Loucy (cell line): ENCODE measurements around the gene AKAP13.

Source experiments
- H2AFZ ChIP-seq: fragments of 200-600 bp; sonication (generic); 2 replicates; pipeline ENCODE4 v1.6.0; 2016; ENCODE audit warnings: antibody characterized with exemption, mild to moderate bottlenecking, low read length, moderate library complexity
- H3F3A ChIP-seq: fragments of 200-600 bp; 2 replicates; pipeline ENCODE4 v1.6.0; 2016; ENCODE audit warnings: antibody characterized with exemption, low read depth, mild to moderate bottlenecking
- H3K27me3 ChIP-seq: fragments of 200-600 bp; sonication (generic); 2 replicates; pipeline ENCODE4 v1.6.1; 2014; ENCODE audit warnings: low read length, mild to moderate bottlenecking; ENCODE audit not compliant: insufficient read depth, poor library complexity, severe bottlenecking
- H3K36me3 ChIP-seq: fragments of 200-600 bp; sonication (generic); 2 replicates; pipeline ENCODE4 v1.6.1; 2016; ENCODE audit warnings: low read length; ENCODE audit not compliant: insufficient read depth
- H3K4me1 ChIP-seq: fragments of 200-600 bp; sonication (generic); 2 replicates; pipeline ENCODE4 v1.5.1; 2014; ENCODE audit warnings: low read length, mild to moderate bottlenecking; ENCODE audit not compliant: insufficient read depth, poor library complexity, severe bottlenecking
- H3K4me2 ChIP-seq: fragments of 200-600 bp; sonication (generic); 2 replicates; pipeline ENCODE4 v1.6.0; 2014; ENCODE audit warnings: antibody characterized with exemption, low read length, low read depth, mild to moderate bottlenecking; ENCODE audit not compliant: poor library complexity, severe bottlenecking
- H3K4me3 ChIP-seq: fragments of 200-600 bp; sonication (generic); 2 replicates; pipeline ENCODE4 v1.5.1; 2014; ENCODE audit warnings: low read length, mild to moderate bottlenecking, mixed read lengths; ENCODE audit not compliant: poor library complexity, severe bottlenecking
- H3K79me2 ChIP-seq: fragments of 200-600 bp; sonication (generic); 2 replicates; pipeline ENCODE4 v1.6.1; 2014; ENCODE audit warnings: low read length; ENCODE audit not compliant: insufficient read depth
- H3K9ac ChIP-seq: fragments of 200-600 bp; sonication (generic); 2 replicates; pipeline ENCODE4 v1.6.0; 2014; ENCODE audit warnings: mild to moderate bottlenecking, low read depth, low read length, moderate library complexity; ENCODE audit not compliant: poor library complexity, severe bottlenecking
- H3K9me2 ChIP-seq: fragments of 200-600 bp; sonication (generic); replicated peaks from 2 replicates; pipeline ENCODE4 v1.6.1; 2016; ENCODE audit warnings: low read depth, low read length, mixed read lengths
- H3K9me3 ChIP-seq: fragments of 200-600 bp; sonication (generic); 2 replicates; pipeline ENCODE4 v1.6.1; 2014; ENCODE audit warnings: mild to moderate bottlenecking, antibody characterized with exemption, low read length, low read depth; ENCODE audit not compliant: insufficient read depth
- H4K20me1 ChIP-seq: fragments of 200-600 bp; sonication (generic); 2 replicates; pipeline ENCODE4 v1.6.0; 2014; ENCODE audit warnings: antibody characterized with exemption, low read length, mild to moderate bottlenecking; ENCODE audit not compliant: insufficient read depth, poor library complexity, severe bottlenecking
- CTCF ChIP-seq: fragments of 200-600 bp; sonication (generic); conservative IDR thresholded peaks from 2 replicates; pipeline ENCODE4 v1.5.1; 2014; ENCODE audit warnings: mild to moderate bottlenecking, antibody characterized with exemption, low read length
- EZH2phosphoT487 ChIP-seq: fragments of 200-600 bp; IDR thresholded peaks from 2 replicates; pipeline ENCODE4 v1.6.1; 2018; ENCODE audit warnings: antibody characterized with exemption, mild to moderate bottlenecking, moderate library complexity, borderline replicate concordance

AKAP13 gene

GRCh38 chr15:85499371-85499887 lies 119.0 kb downstream of the AKAP13 start:
- H3F3A ChIP-seq, result no peaks in the 10 kb centered on the region
- H3K9ac ChIP-seq, result no peak overlapping the region
- TF ChIP-seq CTCF (no peak), EZH2phosphoT487 (no peak)
- peaks cover 13% of the 10 kb centered on the region for H3K4me1 ChIP-seq
- H3K9me3 ChIP-seq, result no peaks in the 10 kb centered on the region
- H3K79me2 ChIP-seq, result no peaks in the 10 kb centered on the region; the same call in 1 of the 2 replicates
- H3K9me2 ChIP-seq, result no peaks in the 10 kb centered on the region
- H3K4me3 ChIP-seq, result no peak overlapping the region
- no peaks in the 10 kb centered on the region for H3K36me3 ChIP-seq
- H2AFZ ChIP-seq, result no peak overlapping the region
- no peaks in the 10 kb centered on the region for H3K27me3 ChIP-seq
- no peak overlapping the region for H3K4me2 ChIP-seq
- H4K20me1 ChIP-seq, result no peaks in the 10 kb centered on the region

GRCh38 chr15:85500060-85500708 lies 119.8 kb downstream of the AKAP13 start:
- H3K9me2 ChIP-seq, result no peaks in the 10 kb centered on the region
- H3K27me3 ChIP-seq, result no peaks in the 10 kb centered on the region
- no peak overlapping the region for H2AFZ ChIP-seq
- no peaks in the 10 kb centered on the region for H4K20me1 ChIP-seq
- TF ChIP-seq CTCF, result no peak
- TF ChIP-seq EZH2phosphoT487, result no peak
- H3K36me3 ChIP-seq, result no peaks in the 10 kb centered on the region
- H3K79me2 ChIP-seq, result no peaks in the 10 kb centered on the region; the same call in 1 of the 2 replicates
- H3K4me3 ChIP-seq, result no peak overlapping the region
- no peak overlapping the region for H3K9ac ChIP-seq
- no peaks in the 10 kb centered on the region for H3F3A ChIP-seq
- H3K4me1 ChIP-seq, result peaks cover 13% of the 10 kb centered on the region
- no peak overlapping the region for H3K4me2 ChIP-seq
- H3K9me3 ChIP-seq, result no peaks in the 10 kb centered on the region

- Histone ChIP-seq H3K79me2 (peaks cover 2% of the 10 kb centered on the region; the same call in 1 of the 2 replicates), H3K4me1 (peaks cover 13% of the 10 kb centered on the region), H3K9me3 (no peaks in the 10 kb centered on the region), H2AFZ (no peak overlapping the region), H3K27me3 (no peaks in the 10 kb centered on the region), H3K9ac (no peak overlapping the region), H4K20me1 (no peaks in the 10 kb centered on the region), H3K36me3 (no peaks in the 10 kb centered on the region), H3K9me2 (no peaks in the 10 kb centered on the region), H3K4me3 (no peak overlapping the region), H3F3A (no peaks in the 10 kb centered on the region), H3K4me2 (no peak overlapping the region)
- no peak for TF ChIP-seq CTCF
- TF ChIP-seq EZH2phosphoT487, result no peak
These were observed 120.3 kb downstream of the AKAP13 start for GRCh38 chr15:85500729-85501128.
